GM10847 (cell line): ENCODE data around the gene SCGB1C2.

Experiments used
- POLR2A ChIP-seq: IDR thresholded peaks from 2 replicates; pipeline ENCODE4 v1.6.1; 2011; ENCODE audit not compliant: insufficient read length; ENCODE audit errors: extremely low read depth

Gene SCGB1C2

DNA sequence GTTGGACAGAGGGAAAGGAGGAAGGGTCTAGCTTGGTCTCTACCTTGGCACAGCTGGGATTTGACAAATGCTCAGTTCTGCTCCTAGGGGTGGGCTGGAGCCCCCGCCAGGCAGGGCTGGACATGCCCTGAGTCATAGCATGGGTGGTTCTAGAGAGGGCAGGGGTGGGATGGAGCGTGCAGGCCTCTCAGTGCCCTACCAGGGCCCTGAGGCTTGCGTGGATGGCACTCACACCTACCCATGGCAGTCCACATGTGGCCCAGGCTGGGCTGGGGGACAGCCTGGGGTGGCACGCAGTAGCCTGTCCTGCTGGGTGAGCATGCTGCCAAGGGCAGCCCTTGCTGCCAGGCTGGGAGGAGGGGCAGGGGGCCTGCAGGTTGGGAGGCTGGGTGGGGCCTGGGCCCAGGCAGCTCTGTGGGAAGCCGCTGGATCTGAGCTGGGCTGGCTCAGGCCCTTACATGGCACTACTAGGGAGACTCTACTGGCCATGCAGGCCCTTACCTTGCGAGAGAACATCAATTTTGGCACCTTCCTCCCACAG, 32.8 kb downstream of the SCGB1C2 start:
- no peak for TF ChIP-seq POLR2A

DNA sequence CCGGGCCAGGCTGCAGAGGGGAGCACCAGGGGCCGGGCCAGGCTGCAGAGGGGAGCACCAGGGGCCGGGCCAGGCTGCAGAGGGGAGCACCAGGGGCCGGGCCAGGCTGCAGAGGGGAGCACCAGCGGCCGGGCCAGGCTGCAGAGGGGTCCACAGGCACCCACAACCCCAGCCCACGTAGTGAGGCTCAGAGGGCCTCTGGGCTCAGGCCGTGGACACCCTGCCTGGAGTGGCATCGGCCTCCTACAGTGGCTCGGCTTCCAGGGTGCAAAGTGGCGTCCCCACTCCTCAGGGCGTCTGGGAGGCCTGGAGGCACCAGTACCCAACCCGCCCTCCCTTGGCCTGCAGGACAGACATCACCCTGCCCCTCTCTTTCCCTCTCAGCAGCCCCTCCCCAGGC, 34.5 kb downstream of the SCGB1C2 start:
- no peak for TF ChIP-seq POLR2A

DNA sequence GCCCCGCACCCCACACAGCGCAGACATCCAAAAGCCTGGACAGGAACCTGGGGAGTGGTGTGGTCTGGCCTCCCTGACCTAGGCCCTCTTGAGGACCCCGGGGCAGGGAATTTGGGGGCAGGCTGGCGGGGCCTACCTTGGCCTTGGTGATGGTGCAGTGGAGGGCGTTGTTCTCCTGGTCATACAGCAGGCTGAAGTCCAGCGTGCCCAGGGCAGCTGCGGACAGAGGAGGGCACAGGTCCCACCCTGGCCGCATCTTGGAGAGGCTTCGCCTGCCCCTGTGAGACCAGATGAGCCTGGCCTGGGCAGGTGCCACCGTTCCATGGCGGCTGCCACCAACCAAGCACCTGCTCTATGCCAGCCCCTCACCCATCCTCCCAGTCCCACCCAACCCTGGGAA, 35.0 kb downstream of the SCGB1C2 start:
- no peak for TF ChIP-seq POLR2A

DNA sequence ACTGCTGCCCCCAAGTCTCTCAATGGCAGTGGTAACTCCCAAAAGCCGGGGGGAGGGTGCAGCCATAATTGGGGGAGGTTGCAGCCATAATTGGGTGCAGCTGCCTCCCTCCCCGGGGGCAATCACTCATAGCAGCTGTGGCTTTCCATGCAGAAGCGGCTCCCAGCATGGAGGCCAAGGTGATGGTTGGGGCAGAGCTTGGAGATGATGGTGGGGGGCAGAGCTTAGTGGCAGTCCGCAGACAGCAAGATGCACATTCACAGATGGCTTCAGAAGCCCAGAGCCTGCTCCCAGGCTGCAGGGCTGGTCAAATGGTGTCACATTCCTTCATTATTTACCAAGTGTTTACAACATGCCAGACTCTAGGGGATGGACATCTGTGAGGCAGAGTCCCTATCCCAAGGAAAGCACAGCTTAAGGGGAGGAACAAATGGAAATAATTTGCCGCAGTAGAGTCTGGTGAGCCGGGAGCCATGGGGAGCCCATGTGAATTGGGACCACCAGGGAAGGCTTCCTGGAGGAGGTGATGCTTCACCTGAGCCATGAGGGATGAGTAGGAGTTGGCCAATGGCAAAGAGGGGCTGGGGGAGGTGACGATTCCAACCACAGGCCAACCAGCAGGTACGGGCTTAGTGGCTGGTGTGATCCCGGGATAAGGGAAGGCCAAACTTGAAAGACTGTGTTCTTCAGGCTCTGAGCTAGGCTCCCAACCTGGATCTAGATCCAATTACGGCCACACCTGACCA, 36.0 kb downstream of the SCGB1C2 start:
- TF ChIP-seq POLR2A = no peak

DNA sequence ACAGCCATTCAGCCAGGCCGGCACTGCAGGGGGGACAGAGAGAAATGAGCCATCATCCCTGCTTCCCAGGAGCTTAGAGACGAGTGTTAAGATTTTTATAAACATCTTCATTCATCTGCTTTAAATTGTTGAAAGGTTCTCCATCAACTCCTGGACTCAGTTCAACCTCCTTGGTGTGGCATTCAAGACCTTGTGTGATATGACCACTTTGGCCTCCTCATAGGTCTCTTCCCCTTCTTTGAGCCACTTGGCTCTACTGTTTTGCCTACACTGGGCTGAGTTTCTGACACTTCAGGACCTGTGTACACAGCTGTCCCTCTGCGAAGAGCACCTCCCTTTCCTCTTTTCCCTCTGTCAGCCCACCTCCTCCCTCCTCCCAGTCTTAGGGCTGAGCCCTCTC, 39.8 kb downstream of the SCGB1C2 start:
- no peak for TF ChIP-seq POLR2A

DNA sequence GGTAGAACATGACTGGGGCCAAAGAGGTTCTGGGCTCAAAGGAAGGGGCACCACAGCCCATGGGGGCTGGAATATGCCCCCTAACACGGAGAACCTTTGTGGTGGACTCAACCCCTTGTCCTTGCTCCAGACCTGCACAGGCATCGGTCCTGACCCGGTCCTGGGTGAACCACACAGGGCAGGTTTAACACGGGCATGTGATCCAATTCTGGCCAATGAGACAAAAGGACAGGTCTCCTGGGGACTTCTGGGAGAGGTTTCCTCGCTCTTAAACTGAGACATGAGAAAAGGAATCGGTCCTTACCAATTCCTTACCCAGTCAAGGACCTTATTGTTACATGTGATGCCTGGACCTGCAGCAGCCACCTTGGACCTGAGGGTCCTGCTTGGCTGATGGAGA, 40.4 kb downstream of the SCGB1C2 start:
- no peak for TF ChIP-seq POLR2A

DNA sequence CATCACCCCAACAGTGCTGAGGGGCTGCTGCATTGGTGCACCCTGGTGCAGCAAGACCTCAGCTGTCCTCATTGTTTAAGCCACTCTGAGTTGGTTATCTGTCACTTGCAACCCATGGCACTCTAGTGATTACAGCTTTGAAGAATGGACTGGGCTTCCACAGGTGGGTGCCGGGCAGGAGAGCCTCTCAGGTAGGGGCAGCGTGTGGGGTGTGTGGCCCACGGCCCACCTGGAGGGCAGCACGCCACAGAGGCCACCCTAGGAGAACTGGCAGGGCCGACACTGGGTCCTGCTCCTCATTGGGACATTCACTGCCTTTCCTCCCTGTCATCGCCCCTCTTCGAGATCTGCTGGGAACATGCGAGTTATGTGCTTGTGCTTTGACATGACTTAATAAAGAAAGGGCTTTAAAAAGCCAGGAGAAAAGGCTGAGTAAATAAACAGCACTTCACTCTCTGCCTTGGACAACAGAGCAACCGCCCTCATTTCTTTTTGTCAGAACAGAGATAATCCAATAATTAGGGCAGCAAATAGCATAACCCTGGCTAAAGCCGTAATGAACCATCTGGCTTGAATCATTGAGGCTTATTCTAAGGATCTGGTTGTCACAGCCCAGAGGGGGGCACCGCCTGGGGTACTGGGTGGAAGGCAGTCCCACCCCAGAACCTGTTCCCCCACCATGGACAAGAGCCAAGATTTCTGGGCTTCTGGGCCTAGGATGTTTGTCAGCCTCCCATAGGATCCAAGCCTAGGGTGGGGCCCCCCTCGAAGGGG, 41.1 kb downstream of the SCGB1C2 start:
- TF ChIP-seq POLR2A = no peak

DNA sequence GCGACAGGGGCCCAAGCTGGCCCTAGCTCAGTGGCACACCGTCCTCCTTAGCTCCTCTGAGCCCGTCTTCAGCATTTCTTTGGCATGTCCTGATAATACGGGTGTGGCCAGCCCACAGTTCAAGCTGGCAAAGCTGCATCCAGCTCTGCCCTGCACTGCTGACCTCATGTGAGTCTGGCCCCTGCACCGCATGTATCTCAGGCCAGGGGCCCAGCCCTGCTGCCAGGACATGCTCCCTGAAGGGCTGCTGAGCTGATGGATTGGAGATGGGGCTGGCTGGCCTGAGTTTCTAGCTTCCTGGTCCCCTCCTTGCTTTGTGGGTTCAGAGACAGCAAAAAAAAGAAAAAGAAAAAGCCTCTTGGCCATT, 41.7 kb downstream of the SCGB1C2 start:
- no peak for TF ChIP-seq POLR2A

DNA sequence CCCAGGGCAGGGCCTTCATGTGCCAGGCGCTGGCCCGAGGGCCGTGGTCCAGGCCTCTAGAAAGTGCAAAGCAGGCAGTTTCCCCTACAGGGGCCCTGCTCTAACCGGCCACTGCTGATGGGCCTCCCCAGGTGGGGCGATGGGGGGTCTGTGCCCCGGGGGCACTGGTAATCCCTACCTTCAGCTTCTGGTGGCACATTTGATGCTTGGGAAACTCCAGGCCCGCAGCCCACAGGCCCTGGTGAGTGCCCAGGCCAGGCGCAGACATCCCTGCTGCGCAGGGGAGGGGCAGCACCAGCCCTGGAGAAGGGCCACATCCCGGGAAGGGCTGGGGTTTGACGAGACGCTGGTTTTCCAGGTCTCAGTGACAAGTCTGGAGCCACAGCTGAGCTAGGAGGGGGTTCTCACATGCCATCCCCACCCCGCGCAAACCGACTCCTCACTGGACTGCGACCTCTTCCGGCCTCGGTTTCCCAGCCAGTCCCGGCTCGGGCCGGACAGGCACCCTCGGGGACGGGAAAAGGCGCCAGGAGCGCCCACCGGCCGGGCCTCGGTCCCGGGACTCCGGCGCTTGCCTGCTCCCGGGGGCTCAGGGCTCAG, 42.5 kb downstream of the SCGB1C2 start:
- TF ChIP-seq POLR2A = no peak

DNA sequence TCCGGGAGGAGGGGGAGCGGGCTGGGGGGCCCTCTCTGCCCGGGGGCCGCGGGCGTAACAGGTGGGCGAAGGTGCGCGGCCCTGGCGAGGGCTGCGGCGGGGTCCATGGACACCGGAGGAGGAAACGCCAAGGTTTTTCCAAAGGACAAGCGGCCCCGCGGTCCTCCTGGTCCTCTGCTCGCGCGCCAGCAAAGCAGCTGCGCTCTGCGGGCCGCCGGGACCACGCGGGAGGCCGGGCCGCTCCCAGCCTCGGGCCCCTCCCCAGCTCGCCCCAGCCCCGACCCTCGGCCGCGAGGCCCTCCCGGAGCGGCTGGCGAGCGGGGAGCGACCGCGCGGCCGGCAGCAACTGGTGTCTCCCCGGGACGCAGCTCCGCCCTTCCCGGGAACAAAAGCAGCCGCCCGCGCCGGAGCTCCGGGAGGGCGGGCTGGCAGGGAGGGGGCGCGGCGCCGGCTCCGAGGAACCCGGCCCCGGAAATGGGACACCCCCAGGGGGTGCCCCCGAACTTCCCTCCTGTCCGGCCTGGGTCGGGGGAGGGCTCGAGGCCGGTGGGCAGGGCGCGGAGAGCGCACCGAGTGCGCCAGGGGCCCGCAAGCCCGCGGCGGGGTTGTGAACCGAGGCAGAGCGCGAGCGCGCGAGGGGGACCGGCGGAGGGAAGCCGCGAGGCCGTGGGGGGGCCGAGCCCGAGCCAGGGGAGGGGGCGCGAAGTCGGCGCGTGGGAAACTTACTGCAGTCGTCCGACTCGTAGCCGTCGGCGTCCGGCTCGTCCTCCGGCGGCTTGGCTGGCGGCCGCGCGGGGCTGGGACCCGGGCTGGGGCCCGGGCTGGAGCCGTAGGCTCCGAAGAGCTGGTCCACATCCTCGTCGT, 43.2 kb downstream of the SCGB1C2 start:
- no peak for TF ChIP-seq POLR2A

DNA sequence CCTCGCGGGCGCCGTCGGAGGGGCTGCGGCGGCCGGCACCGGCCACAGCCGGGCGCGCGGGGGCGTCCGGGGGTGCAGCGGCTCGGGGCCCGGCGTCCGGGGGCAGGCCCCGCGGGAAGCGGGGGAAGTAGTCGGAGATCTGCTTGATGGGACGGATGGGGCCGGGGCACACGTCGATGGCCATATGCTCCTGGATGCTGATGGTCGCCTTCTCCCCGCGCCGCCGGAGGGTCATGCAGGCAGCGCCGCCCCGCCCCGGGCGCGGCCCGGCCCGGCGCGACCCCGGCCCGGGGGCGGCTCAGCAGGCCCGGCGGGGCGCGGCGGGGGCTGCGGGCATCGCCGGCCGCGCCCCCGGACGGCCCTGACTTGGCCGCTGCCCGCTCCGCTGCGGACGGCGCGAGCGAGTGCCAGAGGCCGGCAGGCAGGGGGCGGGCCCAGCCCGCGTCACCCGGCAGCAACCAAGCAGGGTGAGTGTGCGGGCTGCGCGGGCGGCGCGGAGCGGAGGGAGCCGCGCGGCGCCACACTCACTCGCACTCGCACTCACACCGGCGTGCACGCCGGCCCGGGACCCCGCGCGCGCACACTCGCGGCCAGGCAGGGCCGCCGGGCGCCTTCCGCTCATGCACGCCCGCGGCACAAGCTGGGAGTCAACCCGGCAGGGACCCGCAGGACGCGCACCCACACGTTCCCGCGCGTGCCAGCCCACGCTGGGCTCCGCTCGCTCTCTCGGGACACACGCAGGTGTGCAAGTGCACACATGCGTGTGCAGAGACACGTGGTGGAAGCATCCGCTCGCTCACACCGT, 44.1 kb downstream of the SCGB1C2 start, which contains the start of gene DOC2B:
TSS of gene DOC2B (minus strand) at position 406 of the 805 bp plus-strand sequence. CDS start at position 235, 171 bp downstream.
- TF ChIP-seq POLR2A = no peak

DNA sequence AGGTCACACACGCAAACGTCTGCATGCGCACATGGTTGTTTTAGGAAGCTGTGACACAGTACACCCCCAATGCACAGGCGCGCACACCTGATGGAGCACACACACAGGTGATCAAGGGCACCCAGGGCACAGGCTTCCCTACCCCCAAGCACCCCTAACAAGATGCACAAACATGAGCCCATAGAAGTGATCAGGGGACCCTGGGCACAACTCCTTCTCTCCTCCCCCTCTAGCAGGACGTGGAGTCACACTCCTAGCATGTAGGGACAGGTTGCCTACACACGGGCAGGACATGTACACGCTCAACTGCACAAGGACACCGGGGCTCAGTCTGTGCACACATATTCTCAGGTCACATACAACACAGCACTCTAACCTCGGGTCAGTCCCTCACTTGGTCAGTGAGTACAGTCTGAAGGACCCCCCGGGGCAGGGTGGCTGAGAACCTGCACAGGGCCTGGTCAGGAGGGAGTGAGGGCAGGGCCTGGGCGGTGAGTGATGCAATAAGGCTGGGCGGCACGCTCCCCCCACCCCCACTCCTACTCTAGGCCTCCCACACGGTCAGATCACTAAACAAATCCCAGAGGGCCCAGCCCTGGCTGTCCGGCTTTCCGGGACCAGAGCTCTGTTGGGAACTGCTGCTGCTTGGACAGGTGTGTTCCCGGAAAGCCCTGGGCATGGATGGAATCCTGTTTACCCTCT, 44.8 kb downstream of the SCGB1C2 start:
- TF ChIP-seq POLR2A = no peak

DNA sequence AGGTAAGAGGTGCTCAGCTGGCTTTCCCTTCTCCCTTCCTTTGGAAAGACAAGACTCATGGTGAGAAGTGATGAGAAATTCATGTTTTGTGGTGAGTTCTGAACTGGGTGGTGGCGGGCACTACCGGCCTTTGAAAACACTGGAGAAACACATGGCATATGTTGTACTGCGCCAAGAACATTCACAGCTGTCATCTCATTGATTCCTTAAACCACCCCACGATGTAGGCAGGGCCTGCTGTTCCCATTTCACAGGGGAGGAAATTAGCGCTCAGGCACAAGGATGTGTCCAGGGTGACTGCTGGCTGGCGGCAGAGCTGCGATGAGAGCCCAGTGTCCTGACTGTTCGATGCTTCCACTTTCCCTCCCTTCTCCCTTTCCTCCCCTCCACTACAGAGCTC, 45.7 kb downstream of the SCGB1C2 start:
- no peak for TF ChIP-seq POLR2A
